HG02938 (cell line): ENCODE data around the gene HOXC10.

Source experiments
- ATAC-seq: cut with Tn5 transposase; IDR thresholded peaks from one replicate; pipeline ENCODE4 v1.9.1; 2021; ENCODE audit warnings: mild to moderate bottlenecking, moderate library complexity; ENCODE audit not compliant: unreplicated experiment

Gene HOXC10

DNA sequence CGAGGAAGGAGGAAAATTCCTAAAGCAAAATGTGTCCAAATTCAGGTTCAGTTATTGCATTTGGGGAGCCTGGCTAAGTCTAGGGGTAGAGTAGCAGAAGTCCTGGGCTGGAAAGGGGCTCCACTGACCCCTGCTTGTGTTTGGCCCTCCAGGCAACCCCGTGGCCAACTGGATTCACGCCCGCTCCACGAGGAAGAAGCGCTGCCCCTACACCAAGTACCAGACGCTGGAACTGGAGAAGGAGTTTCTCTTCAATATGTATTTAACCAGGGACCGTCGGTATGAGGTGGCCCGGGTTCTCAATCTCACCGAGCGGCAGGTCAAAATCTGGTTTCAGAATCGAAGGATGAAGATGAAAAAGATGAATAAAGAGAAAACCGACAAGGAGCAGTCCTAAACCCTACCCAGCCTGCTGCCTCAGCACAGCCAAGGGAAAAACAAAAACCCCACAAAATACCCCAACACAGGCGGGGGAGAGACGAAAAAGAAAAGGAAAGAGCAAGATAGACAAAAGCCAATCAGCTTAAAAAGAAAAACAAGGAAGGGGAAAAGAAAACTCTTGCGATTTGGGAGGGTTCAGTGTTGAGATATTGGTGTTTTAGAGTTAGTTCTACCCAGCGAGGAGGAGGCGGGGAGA is 17.4 kb downstream of the HOXC10 start:
- ATAC-seq = no peak

- no peak for ATAC-seq
Measured at GRCh38 chr12:54002915-54003389, 18.0 kb downstream of the HOXC10 start.

- ATAC-seq = no peak
Measured at GRCh38 chr12:54003625-54004024, 18.7 kb downstream of the HOXC10 start.

DNA sequence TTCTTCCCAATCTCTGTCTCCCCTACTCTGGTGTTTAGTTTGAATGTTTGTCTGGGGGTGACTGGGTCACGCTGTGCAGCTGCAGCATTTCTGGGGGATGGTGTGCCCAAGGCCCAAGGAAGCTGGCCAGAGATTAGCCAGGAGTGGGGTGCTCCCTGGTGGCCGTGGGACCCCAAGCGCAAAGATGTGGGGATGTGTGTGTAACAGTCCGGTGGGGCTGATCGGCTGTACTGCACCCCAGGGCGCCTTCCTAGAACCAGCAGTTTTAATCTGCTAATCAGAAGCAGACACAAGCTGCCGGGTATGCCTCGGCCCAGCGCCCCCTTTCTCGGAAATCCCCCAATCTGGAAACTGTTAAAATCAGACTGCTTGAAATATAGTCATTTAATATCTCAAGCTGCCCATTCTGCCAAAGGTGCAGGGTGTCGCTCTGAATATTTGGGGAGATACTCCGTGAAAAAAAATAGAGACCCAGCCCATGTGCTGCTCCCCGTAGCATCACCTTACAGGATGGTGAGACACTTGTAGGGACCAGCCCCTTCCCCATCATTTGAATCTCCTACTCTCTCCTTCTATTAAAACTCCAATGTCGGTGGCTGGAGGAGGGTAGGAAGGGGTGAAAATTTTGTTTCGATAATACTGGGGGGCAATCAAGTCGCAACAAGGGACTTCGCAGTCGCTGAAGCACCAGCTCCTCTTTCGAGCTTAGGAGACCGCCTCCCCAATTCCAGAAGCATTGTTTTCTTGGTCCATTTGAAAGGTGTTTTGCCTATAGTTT is 19.3 kb downstream of the HOXC10 start:
- no peak for ATAC-seq

- ATAC-seq = no peak
Measured at GRCh38 chr12:54004841-54005530, 20.0 kb downstream of the HOXC10 start.

DNA sequence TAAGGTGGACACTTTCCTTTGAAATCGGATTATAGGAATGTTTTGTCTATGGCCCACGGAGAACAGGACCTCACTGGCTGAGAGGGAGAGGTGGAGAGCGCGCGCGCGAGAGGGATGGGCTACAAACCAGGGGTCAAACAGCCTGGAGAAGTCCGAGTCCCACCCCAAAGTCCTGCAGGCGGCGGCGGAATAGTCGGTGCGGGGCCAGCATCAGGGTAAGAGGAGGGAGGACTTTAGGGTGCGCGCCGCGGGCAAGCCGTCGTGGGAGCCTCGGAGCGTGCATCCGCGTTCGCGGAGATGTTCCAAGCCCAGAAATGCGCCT is 20.5 kb downstream of the HOXC10 start:
- no peak for ATAC-seq

- ATAC-seq = no peak
Measured at GRCh38 chr12:54005853-54006558, 21.1 kb downstream of the HOXC10 start.

- no peak for ATAC-seq
Measured at GRCh38 chr12:54006559-54007220, 21.7 kb downstream of the HOXC10 start.

GRCh38 chr12:54007538-54008259 is 22.8 kb downstream of the HOXC10 start:
- no peak for ATAC-seq

GRCh38 chr12:54008260-54008552 is 23.3 kb downstream of the HOXC10 start:
- no peak for ATAC-seq

DNA sequence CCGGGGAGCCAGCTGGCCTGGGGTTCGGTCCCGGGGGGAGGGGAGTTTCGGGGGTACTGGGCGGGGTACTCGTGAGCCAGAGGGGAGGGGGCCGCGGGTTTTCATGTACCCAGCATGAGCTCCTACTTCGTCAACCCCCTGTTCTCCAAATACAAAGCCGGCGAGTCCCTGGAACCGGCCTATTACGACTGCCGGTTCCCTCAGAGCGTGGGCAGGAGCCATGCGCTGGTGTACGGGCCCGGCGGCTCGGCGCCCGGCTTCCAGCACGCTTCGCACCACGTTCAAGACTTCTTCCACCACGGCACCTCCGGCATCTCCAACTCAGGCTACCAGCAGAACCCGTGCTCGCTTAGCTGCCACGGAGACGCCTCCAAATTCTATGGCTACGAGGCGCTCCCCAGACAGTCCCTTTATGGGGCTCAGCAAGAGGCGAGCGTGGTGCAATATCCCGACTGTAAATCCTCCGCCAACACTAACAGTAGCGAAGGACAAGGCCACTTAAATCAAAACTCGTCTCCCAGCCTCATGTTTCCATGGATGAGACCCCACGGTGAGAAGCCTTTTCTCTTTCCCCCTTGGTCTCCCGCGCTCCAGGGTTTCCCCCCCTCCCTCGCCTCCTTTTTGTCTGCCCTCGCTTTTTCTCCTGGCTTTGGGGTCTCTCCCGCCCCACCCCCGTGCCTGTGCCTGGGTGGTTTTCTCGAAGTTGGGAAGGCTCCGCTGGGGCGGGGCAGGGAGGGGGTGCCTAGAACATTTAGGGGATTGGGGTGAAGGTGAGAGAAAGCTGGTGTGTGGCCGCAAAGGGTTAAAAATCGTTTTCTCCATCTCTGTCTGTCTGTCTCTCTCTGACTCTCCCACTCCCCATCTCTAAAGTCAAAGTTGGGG is 24.5 kb downstream of the HOXC10 start:
- ATAC-seq = no peak

DNA sequence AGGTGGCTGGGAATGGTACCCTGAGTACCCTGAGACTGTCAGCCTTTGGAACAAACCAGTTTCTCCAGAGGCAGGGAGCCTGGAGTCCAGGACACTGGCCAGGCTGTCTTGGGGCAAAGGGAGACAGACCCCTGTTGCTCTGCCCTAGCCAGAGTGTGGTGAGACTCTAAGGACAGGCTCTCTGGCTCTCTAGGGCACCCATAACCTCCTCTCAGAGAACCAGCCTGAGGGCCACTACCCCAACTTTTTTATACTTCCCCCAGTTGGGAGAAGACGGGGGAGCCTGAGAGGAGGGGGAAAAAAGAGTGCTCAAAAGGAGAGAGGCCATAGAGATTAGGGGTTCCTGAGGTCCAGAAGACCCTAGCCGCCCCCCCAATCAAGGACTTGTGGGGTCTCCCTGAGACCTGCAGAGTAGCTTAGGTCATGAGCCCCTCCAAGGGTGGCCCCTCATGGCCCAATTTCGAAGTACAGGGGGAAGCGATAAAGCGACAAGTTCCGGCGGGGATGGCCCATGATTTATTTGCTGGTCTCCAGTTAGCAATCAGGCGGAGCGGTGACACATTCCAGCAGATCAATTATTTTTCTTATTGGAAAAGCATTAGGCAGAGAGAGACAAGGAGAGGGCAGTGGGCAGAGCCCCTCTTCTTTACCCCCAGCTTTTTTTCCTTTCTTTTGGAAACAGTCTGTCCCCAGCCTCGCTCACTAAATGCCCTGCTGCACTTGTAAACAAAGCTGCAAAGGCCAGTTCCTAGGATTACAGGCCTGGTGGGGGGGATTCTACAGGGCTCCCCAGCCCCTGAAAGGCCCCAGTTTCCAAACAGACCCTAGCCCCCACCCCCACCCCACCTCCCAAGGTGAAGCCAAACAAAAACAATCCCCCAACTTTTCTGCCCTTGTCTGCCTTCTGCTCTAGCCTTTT is 25.4 kb downstream of the HOXC10 start:
- ATAC-seq = no peak

DNA sequence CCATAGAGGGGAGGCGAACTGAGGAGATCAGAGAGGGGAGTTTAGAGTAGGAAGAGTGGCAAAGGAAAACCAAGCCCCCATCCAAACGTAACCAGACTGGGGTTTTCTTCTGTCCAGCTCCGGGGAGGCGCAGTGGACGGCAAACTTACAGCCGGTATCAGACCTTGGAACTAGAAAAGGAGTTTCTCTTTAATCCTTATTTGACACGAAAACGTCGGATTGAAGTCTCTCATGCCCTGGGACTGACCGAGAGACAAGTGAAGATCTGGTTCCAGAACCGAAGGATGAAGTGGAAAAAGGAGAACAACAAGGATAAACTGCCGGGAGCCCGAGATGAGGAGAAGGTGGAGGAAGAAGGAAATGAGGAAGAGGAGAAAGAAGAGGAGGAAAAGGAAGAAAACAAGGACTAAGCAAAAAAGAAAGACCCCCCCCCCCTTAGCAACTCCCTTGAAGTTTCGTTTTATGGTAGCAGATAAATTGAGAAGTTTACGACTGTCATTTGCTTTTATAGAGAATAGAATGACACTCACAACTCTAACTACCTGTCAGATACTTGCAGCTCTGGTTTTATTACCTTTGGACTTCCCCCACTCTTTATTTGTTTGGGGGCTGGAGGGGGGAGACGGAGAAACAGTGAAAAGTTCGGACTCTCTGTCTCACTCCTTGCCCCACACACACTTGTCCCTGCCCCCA is 26.2 kb downstream of the HOXC10 start:
- no peak for ATAC-seq

GRCh38 chr12:54011665-54012532 is 27.0 kb downstream of the HOXC10 start:
- no peak for ATAC-seq

GRCh38 chr12:54012631-54013409 is 27.9 kb downstream of the HOXC10 start:
- no peak for ATAC-seq

GRCh38 chr12:54014377-54015017 is 29.6 kb downstream of the HOXC10 start:
- ATAC-seq = no peak
